Measurements from ENCODE around the gene RXRB.

RXRB gene

DNA sequence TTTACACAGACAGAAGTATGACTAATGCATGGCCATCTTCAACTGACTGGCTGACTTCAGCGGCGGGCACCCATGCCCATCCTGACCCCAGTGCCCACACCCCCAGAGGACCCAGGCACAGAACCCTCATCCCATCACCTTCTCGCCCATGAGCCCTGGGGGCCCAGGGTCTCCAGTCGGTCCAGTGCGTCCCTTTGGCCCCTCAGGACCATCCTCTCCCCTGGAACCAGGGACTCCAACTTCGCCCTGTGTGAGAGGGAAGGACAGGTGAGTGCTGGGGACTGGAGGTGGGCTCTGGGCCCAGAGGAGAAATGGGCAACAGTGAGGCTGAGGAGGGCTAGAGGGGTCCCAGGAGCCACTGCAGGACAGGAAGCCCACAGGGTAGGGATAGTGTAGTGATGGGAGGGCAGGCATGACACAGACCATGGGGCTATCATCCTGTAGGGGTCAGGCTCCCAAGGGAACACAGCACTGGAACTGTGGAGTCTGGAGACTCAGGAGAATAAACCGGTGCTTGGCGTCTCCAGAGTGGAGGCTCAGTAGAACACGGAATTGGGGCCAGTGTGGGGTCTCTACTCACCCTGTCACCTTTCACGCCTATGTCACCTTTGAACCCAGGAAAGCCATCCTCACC is 24.9 kb downstream of the RXRB start:
- DNase-seq (ENCODE audit: low read depth), result no peak

DNA sequence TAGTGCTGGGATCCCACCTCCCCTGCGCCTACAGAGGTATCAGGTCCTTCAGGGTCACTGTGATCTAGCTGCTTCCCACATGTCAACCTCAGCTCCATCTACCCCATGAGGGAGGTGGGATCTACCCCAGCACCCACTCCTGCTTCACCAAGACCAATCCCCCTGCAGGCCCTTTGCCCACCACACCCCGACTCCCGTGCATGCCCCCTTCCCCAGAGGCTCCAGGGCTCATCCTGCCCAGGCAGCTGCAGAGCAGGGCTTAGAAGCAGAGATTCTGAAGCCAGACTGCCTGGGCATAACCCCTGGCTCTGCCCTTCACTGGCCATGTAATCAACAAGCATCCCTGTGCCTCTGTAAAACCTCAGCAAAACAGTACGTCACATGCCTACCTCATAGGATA is 25.7 kb downstream of the RXRB start:
- no peak for DNase-seq (ENCODE audit: low read depth)

- no peak for DNase-seq (ENCODE audit: low read depth)
Observed at GRCh38 chr6:33173535-33174180, 26.8 kb downstream of the RXRB start.

GRCh38 chr6:33172688-33173534 is 27.6 kb downstream of the RXRB start:
- DNase-seq (ENCODE audit: low read depth), result peak; percentile 56

DNA sequence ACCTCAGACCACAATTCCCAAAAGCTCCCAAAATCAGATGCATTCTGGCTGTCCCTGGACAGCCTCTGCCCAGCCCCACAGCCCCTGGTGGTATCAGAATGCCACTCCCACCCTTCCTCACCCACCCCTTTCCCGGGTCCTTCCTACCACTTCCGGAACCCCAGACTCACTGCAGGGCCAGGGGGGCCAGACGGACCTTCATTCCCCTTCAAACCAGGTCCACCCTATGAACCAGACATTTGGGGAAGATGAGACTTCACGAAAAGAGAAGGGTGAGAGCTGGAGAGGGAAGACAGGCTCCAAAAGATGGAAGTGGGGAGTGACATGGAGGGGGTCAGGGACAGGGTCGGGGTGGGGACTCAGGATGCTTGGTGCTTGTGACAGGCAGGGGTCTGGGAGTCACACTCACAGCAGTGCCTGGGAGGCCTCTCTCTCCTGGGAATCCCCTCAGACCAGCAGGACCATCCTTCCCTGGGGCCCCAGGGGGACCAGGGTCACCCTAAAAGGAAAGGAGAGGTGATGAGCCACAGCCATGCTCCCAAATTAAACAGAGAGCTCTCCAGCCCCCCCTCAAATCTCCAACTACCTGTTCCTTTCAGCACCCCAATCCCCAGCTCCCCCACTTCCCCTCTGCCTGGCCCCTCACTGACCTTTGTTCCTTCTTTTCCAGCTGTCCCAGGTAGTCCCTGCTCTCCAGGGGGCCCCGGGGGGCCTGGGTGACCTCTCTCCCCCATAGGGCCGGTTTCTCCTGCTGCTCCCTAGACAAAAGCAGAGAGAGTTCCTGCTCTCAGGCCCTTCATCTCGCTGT is 28.4 kb downstream of the RXRB start:
- no peak for DNase-seq (ENCODE audit: low read depth)

DNA sequence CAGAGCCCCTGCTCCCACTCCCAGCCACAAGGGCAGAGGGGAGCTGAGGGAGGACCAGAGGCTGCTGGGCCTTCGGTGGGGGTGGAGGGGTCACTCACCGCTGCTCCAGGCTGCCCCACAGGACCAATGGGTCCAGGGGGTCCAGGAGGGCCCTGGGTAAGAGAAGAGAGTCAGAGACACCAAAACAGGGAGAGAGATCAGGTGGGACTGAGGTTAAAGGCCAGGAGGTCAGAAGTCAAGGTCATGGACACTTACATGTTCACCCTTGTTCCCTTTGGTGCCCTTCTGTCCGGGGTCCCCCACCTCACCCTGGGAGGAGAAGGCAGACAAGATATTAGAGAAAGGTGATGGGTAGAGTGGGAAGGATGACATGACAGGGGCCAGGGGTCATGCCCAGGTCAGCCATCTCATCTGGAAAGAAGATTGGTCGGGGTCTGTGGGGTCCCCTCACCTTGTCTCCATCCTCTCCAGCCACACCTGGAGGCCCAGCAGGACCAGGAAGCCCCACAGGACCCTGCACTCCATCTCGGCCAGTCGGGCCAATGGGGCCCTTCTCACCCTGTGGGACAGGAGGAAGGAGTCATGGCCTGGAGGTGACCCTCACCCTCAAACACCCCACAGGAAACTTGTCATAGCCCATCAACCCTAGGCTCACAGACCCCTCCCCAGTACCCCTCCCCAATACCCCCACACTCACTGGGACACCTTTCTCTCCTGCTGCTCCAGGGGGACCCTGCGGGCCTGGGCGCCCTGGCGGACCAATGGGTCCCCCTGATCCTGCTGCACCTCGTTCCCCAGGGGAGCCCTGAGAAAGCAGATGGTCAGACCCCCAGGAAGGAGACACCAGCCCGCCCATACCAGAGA is 29.2 kb downstream of the RXRB start:
- no peak for DNase-seq (ENCODE audit: low read depth)

- no peak for DNase-seq (ENCODE audit: low read depth)
Observed at GRCh38 chr6:33170176-33171015, 30.1 kb downstream of the RXRB start.

DNA sequence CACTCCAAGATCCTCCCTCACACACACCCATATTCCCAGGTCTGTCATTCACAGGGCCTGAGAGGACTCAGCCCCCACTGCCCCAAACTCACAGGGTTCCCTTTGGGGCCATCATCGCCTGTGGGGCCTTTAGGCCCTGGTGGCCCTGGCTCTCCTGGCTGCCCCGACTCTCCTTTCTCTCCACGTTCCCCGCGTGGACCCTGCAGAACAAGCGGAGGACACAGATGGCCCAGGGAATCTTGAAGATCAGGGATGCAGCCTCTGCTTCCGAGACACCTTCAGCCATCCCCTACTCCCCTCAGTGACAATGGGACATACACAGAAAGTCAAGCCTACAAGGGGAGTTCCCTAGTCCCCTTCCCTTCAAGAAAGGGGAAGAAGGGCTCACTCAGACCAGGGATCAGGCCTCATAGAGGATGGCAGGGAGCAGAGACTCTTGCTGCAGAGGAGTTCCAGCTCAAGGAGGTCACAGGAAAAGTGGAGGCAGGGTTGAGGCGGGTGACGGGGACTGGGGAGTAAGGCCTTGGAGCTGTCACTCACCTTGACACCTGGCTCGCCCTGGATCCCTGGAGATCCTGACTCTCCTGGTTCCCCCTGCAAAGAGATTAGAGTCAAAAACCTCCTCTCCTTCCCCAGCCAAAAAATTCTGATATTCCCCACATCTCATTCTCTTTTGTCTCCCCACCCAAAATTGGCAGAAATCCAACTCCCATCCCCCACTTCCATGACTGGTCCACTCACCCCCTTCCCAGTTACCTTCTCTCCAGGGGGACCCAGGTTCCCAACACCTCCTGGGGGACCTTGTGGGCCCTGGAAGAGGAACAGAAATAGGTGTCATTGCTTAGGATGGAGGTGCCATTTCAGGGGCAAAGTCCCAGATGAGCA is 30.9 kb downstream of the RXRB start:
- no peak for DNase-seq (ENCODE audit: low read depth)

- no peak for DNase-seq (ENCODE audit: low read depth)
Observed at GRCh38 chr6:33168639-33169038, 31.8 kb downstream of the RXRB start.

- no peak for DNase-seq (ENCODE audit: low read depth)
Observed at GRCh38 chr6:33168284-33168601, 32.2 kb downstream of the RXRB start.

GRCh38 chr6:33167374-33168283 is 32.8 kb downstream of the RXRB start:
- no peak for DNase-seq (ENCODE audit: low read depth)

GRCh38 chr6:33166811-33167210 is 33.7 kb downstream of the RXRB start:
- DNase-seq (ENCODE audit: low read depth), result no peak

- no peak for DNase-seq (ENCODE audit: low read depth)
Observed at GRCh38 chr6:33166363-33166762, 34.1 kb downstream of the RXRB start.

GRCh38 chr6:33165581-33166258 is 34.7 kb downstream of the RXRB start:
- DNase-seq (ENCODE audit: low read depth), result no peak

GRCh38 chr6:33164665-33165373 is 35.6 kb downstream of the RXRB start:
- DNase-seq (ENCODE audit: low read depth), result no peak

- no peak for DNase-seq (ENCODE audit: low read depth)
Observed at GRCh38 chr6:33164176-33164575, 36.3 kb downstream of the RXRB start.

DNA sequence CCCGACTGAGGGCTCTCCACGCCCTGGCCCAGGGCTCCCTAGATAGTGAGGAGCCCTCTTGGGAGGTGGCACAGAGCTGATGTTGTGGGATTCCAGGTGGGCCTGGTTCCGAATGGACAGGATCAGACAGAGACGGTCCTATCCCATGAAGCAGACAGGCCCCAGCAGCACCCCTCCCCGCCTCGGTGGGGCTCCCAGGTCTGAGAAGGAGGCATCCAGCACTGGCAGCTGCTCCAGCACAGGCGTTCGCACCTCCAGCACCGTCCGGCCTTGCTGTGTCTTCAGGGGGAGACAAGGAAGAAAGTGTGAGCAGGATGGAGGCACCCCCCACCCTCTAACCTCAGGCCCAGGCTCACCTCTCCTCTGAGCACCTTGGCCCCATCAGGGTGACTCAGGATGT is 36.9 kb downstream of the RXRB start:
- DNase-seq (ENCODE audit: low read depth), result no peak
